Measurements from ENCODE around the gene DACH1. TPM values are rescaled to one million over a fixed set of nuclear protein-coding genes. Genes with fewer than 3 reads are reported as not detected.

DACH1 gene
- total and polyA plus RNA-seq, 2 donors (not counting 3 experiments of a cell fraction or from before 2014, with no cell fraction given): 8.6 to 28.3 TPM

DNA sequence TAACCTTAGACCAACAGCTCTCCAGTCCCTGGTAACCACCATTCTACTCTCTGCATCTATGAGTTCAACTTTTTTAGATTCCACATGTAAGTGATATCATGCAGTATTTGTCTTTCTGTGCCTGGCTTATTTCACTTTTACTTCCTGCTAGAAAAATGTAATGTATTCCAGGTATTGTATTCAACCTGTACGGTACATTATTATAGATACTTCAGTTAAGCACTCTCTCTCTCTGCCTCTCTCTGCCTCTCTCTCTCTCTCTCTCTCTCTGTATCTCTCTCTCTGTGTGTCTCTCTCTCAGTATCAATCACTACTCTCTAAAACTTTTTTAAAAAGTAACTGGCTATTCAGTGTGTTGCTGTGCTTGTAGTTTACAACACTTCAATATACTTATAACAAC is 8.4 kb downstream of the DACH1 start:
- POLR2A ChIA-PET: no interaction called here
- no peaks in the 10 kb centered on the region for H3K9me3 ChIP-seq (replicated peaks; ENCODE audit: control insufficient read depth, insufficient read depth, low read length)
- H3K9ac ChIP-seq (replicated peaks; ENCODE audit: extremely low read depth, insufficient read depth, low read length): no peak overlapping the region
- FAIRE-seq: no peak
- CTCF ChIA-PET: no interaction called here
- no peaks in the 10 kb centered on the region for H3K9me1 ChIP-seq (replicated peaks; ENCODE audit: control insufficient read depth, extremely low read depth, insufficient read depth, low read length)
- no peak overlapping the region for H2AFZ ChIP-seq (ENCODE audit: low read depth, low read length)
- H3K4me2 ChIP-seq (ENCODE audit: insufficient read depth, low read length): no peak overlapping the region
- no peak overlapping the region for H3K4me3 ChIP-seq (replicated peaks in 1 of 3; ENCODE audit: insufficient read depth in 1 of 3, low read depth in 1 of 3, low read length in 3 of 3)
- no peaks in the 10 kb centered on the region for H4K20me1 ChIP-seq (replicated peaks; ENCODE audit: control insufficient read depth, extremely low read depth, insufficient read depth, low read length)
- H3K4me1 ChIP-seq (ENCODE audit: control insufficient read depth, extremely low read depth, insufficient read depth, low read length): peaks cover 9% of the 10 kb centered on the region
- no peaks in the 10 kb centered on the region for H3K79me2 ChIP-seq (ENCODE audit: control insufficient read depth, insufficient read depth, low read length)
- dilution Hi-C loops (cut with MboI; ENCODE audit: extremely low pct_ligation_motif_present, low sequenced_read_pairs) (no loop called here), intact Hi-C loops (cut with micrococcal nuclease) (no loop called here)
- BruUV-seq (replicated peaks): no TSS peak
- no peak overlapping the region for H3K27ac ChIP-seq (ENCODE audit: insufficient read depth, low read depth, low read length)
- no peak for DNase-seq (ENCODE audit: low read depth, low spot score)
- TF ChIP-seq JUN (IDR thresholded peaks at IDR 0.05; ENCODE audit: borderline replicate concordance, insufficient read depth, insufficient read length, low read depth) (no peak), MAX (IDR thresholded peaks at IDR 0.05; ENCODE audit: insufficient read depth, insufficient read length) (no peak), POLR2A (IDR thresholded peaks at IDR 0.05; ENCODE audit: low read depth, low read length) (no peak), EZH2 (IDR thresholded peaks at IDR 0.05; ENCODE audit: borderline replicate concordance, low read depth, low read length, severe bottlenecking) (no peak), GATA2 (IDR thresholded peaks at IDR 0.05; ENCODE audit: insufficient read depth, insufficient read length, low read depth, low read length) (no peak), FOS (IDR thresholded peaks at IDR 0.05; ENCODE audit: borderline replicate concordance, insufficient read depth, low read length) (no peak), POLR2AphosphoS5 (IDR thresholded peaks at IDR 0.05; ENCODE audit: insufficient read depth, low read depth, low read length) (no peak), CTCF (IDR thresholded peaks at IDR 0.05; ENCODE audit: extremely low read depth in 1 of 2, insufficient read depth in 1 of 2, low read depth in 1 of 2, low read length in 2 of 2) (no peak), MYC (IDR thresholded peaks at IDR 0.05; ENCODE audit: low read depth, low read length) (no peak)
- H3K27me3 ChIP-seq (ENCODE audit: control insufficient read depth in 2 of 2, insufficient read depth in 2 of 2, low read length in 2 of 2): no peaks in the 10 kb centered on the region
- H3K36me3 ChIP-seq (ENCODE audit: control insufficient read depth in 2 of 2, extremely low read depth in 1 of 2, insufficient read depth in 2 of 2, low read length in 2 of 2): no peaks in the 10 kb centered on the region

Data from endothelial cell of umbilical vein (primary cell).